CD1c-positive myeloid dendritic cell (primary cell): Measurements from ENCODE around the gene PDE7B.

ENCODE experiments used
- DNase-seq: peaks from one replicate; pipeline ENCODE4 v3.0.0-alpha.2; 2016; ENCODE audit errors: extremely low spot score

PDE7B gene

DNA sequence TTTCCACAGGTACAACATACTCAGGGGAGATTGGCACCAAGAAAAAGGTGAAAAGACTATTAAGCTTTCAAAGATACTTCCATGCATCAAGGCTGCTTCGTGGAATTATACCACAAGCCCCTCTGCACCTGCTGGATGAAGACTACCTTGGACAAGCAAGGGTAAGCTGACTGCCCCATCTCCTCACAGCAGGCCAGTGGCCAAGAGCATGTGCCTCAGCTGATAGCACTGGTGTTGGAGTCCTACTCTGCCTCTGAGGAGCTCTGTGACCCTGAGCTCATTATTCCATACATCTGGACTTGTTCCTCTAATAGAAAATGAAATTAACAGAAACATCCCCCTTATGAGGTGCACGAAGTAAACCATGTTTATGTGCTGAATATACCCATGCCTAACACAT, 295.8 kb downstream of the PDE7B start:
- no peak for DNase-seq

DNA sequence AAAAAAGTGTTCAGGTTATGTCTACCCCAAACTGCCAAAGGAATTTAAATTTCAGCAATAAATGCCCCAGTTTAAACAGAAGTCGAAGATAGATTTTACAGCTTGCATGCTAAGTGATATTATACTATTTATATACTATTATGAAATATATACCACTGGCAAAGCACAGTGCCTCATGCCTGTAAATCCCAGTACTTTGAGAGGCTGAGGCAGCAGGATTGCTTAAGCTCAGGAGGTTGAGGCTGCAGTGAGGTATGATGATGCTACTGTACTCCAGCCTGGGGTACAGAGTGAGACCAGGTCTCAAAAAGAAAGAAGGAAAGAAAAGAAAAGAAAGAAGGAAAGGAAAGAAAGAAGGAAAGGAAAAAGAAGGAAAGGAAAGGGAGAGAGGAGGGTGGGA, 296.6 kb downstream of the PDE7B start:
- no peak for DNase-seq

DNA sequence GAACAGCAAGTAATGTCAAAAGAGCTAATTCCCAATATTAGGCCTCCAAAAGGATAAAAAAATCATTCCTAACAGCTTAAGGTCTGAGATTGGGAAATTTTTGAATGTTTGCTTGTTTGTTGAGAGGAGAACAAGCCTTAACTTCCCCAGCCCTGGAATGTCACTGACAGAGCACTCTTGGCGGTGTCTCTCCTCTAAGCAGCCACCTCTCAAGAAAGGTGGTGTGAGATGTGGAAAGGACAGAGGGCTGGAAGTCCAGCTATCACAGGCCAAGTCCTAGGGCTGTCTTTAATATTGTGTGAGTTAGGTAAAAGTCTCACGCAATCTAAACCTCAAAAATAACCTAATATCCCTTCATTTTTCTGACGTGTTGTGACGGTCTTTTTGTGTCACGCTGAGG, 297.0 kb downstream of the PDE7B start:
- DNase-seq = no peak

GRCh38 chr6:136149311-136149710, 297.8 kb downstream of the PDE7B start:
- DNase-seq = no peak

DNA sequence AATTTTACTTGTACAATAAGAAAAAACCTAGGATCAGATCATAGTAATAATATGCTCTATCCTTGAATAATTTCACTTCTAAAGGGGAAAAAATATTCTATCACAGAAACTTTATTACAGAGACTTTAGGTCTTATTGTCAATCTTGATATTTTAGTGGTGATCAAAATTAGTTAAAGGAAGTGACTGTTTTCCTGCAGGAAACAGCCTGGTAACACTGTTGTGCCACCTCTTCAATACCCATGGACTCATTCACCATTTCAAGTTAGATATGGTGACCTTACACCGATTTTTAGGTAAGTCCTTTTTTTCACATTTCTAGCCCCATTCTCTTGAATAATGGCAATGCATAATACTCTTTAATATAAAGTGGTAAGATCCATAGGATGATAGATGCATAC, 299.5 kb downstream of the PDE7B start:
- DNase-seq = no peak

DNA sequence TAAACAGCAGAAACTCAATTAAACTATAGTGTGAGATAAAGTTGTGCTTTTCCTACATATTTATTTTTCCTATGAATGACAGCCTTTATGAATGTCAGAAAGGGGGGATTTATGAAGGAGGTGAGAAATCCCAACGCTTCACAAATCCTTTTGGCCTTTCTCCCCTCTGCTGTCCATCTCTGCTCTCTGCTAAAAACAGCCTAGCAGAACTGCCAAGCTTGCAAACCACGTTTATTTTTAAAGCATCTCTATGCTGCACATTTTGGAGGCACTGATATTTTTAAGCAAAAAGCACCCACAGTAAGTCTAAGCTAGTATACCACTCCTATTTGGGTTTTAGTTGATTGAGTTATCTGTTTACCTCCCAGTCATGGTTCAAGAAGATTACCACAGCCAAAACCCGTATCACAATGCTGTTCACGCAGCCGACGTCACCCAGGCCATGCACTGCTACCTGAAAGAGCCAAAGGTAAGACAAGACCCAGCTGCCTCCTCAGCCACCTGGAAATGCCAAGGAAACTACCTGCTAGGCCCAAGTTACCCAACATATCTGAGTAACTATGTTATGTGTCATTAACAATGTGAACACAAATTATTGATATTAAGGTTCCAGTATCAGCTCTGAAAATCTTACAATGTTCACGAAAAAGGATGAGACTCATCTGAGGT, 302.3 kb downstream of the PDE7B start:
- no peak for DNase-seq

- DNase-seq = no peak
Measured at GRCh38 chr6:136155191-136155590, 303.7 kb downstream of the PDE7B start.

GRCh38 chr6:136157743-136158142, 306.2 kb downstream of the PDE7B start:
- DNase-seq = no peak

DNA sequence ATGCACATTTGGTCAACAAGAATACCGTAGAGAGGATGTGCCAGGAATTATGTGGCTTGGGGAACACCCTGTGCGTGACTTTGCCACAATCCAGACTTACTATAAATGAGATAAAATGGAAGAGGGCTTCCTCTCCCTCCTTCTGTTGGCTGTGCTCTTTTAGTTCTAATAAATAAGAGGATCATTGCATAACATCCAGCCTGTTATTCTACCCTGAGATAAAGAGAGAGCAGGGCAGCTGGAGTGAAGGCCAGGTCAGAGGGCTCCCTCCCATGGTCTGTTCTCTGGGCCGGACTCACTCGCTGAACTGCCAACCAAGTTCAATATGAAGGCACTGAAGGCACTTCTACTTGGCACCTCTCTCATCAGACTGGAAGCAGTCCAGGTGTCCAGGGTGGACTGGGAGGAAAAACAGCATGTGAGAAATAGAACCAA, 306.9 kb downstream of the PDE7B start:
- no peak for DNase-seq

GRCh38 chr6:136158971-136159370, 307.5 kb downstream of the PDE7B start:
- DNase-seq = no peak

DNA sequence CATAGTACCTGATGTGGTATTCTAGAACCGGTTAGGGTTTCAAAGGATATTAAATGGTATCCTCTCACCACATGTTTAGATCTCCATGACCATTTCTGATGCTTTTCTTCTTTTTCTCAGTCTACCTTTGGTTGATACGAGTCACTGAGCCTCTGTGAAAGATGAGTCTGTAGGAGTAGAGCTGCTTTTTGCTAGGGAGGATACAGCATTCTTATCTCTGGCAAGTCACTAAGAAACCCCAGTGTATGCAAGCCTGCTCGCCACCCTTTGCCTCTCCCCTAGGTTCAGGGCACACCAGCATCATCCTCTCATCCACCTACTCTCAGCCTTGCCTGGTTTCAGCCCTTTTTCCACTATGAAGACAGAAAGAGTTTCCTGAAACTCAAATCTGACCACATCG, 308.7 kb downstream of the PDE7B start:
- no peak for DNase-seq

- DNase-seq = no peak
Measured at GRCh38 chr6:136161950-136162349, 310.4 kb downstream of the PDE7B start.

DNA sequence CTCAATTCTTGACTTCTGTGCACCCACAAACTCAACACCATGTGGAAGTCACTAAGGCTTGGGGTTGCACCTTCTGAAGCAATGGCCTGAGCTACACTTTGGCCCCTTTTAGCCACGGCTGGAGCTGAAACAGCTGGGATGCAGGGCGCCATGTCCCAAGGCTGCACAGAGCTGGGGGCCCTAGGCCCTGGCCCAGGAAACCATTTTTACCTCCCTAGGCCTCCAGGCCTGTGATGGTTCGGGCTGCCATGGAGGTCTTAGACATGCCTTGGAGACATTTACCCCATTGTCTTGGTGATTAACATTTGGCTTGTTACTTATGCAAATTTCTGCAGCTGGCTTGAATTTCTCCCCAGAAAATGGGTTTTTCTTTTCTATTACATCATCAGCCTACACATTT, 311.8 kb downstream of the PDE7B start:
- DNase-seq = no peak

GRCh38 chr6:136166815-136167214, 315.3 kb downstream of the PDE7B start:
- DNase-seq = no peak

DNA sequence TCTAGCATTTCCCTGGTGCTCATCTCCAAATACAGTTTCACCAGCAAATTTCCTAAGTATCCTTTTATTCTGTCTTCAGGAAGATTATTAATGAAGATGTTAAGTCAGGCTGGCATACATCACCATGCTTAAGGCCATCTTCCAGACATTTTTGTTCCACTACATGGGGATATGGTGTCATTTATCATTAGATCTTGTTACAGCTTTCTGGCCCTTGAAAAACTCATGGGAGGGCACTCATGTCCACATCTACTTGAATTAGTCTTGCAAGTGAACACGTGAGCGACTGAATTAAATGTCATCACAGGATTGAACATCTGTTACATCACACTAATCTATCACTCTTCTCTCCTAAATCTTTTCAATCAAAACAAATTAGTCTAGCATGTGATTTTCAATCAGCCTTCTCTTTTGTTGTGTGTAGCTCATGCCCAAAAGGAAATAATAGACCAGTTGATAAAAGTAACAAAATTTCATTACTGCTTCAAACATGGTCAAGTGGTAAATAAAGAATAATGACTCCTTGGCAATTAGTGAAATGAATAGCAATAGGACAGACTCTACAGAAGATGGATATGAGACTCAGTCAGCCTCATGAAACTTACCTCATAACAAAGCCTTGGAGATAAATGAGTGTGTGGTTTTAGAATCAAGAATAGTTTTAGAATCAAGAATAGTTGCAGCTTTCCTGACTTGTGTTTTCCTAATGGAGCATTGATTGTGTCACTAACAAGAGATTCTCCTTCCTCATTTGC, 318.1 kb downstream of the PDE7B start:
- DNase-seq = no peak

DNA sequence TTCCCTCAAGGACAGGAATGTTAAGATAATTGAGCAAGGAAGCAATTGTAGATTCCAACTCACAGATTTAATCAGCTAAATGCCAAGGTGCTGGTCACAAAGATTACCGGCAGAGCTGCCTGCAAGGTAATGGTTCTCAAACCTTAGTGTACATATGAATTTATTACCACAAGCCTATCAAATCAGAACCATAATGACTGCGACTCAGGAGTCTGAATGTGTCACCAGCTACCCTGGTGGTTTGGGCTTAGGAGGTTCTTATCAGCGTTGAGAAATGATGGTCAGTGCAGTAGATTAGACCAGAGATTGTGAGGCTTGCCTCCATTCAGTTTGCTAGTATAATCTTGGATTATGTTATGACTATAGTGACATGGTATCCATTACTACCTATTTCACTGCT, 319.7 kb downstream of the PDE7B start:
- no peak for DNase-seq

DNA sequence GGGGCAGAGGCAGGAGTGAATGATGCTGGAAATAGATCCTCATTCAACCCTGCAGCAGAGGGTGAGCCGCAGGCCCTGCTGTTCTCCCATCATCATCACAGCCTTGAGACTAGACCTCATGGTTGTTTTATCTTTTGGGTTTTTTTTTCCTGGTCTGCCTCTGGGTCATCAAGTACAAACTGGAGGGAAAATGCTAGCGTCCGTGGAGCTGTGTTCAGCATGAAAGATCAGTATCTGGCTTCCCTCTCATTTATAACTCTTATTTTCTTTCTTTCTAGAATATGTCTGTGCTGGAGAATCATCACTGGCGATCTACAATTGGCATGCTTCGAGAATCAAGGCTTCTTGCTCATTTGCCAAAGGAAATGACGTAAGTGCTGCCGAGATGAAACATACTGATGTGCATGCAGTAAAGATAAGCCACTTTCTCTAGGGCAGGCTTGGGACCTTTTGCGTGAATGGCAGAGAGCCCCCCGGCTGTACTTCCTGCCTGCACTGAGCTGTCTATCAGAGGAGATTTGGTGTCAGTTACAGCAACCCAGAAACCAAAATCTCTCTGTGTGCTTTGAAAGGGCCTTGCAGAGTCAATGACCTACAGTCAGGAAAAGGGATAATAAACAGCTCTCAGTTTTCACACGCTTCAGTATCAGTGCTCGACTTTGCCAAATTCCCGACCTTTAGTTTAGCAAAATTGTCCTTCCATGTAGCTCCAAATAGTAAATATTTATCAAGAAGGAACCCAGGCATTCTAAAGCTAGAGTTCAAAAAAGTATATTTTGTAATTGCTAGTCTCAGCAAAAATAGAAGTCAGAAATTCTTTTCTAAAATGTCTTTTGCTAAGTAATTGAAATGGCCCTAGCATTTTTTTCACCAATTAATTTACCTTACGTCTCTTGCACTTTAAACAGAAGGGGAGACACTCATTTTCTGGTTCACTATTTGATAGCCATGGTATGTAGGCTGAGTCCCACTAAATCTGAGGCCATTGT, 322.3 kb downstream of the PDE7B start:
- DNase-seq = no peak

DNA sequence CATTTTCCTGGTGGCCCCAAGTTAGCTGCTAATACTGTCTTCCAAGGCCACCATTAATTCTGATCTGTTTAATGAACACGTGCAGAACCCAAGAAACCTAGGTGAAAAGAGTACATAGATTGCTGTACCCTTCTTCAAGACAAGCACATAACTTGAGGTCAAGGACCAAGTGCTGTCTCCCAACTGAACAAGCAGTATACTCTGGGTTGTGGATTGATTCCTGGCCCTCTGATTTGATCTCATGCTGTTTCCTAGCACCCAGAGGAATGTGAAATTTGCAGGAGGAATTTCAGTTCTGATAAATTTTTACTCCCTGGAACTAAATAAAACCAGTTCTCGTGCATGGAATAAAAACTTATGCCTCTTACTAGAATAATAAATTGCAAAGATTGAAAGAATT, 323.0 kb downstream of the PDE7B start:
- DNase-seq = no peak

- DNase-seq = no peak
Measured at GRCh38 chr6:136175873-136176272, 324.4 kb downstream of the PDE7B start.

DNA sequence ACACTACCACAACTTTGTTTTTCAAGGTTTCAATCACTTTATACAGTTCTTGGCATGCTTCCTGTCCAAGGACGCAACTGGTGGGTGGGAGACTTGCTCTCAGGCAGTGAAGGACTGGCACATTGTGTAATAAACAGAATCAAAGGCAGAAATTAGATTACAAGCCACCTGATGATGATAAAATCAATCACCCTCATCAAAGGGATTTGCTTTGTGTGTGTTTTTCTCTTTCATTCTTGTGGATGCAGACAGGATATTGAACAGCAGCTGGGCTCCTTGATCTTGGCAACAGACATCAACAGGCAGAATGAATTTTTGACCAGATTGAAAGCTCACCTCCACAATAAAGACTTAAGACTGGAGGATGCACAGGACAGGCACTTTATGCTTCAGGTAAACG, 327.2 kb downstream of the PDE7B start:
- DNase-seq = no peak

DNA sequence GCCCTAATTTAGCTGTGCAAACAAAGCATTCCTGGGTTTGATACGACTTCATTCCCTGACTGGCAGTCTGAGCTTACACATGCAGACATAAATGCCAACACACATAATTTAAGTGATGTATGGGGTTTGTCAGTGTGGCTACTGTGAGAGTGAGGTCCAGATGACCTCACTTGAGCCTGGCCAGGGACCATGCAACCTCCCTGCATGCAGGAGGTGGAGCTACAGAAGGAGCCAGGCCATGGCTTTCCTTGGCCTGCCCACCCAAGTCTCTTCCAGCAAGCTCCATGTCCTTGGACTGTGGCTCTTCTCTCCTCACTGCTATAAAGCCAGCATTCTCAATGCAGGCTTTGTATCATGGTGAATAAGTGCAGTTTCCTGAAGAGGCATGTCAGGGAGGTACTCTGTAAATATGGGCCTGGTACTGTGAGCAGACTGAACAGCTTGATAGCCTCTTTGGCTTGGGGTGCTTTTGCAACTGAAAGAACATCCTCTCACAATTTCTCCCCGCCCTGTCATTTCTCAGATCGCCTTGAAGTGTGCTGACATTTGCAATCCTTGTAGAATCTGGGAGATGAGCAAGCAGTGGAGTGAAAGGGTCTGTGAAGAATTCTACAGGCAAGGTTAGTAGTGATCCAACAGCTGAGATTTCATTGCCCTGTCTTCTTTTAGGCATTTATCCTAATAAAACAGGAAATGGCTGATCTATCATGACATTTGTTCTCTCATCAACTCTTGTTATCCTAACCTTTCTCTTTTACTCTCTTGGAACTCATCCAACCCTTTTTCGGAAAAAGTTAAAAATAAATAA, 329.4 kb downstream of the PDE7B start:
- DNase-seq = no peak

GRCh38 chr6:136181512-136181833, 330.0 kb downstream of the PDE7B start:
- no peak for DNase-seq
